SK-N-SH (cell line): ENCODE measurements around the gene LPAR1. TPM values are rescaled to one million over a fixed set of nuclear protein-coding genes. Genes with fewer than 3 reads are reported as not detected.
"Not testable (repeated sequence)": the region's sequence is repeated elsewhere in the genome, so short reads cannot be mapped to it uniquely, and the experiment has no call there.

Experiments used
- CTCF ChIA-PET: fragments of 300-600, 350-600 bp; formaldehyde crosslinking; extraction: SDS; loops from one replicate; lab custom pipeline; 2021; lab: Yijun Ruan, JAX
- POLR2A ChIA-PET: fragments of 350-600 bp; sonication (Branson Sonifier 250); formaldehyde crosslinking; extraction: SDS; loops from one replicate; lab custom pipeline; 2020; ENCODE audit warnings: antibody characterized with exemption, inconsistent platforms; lab: Yijun Ruan, JAX
- DNase-seq: peaks from one replicate; pipeline ENCODE4 v3.0.0; 2012
- H2AFZ ChIP-seq: fragments of 200-600 bp; sonication (generic); 2 replicates; pipeline ENCODE4 v1.8.1; 2016; ENCODE audit warnings: antibody characterized with exemption, mild to moderate bottlenecking, low read depth
- H3F3A ChIP-seq: fragments of 200-600 bp; sonication (generic); replicated peaks from 2 replicates; pipeline ENCODE3; 2016; ENCODE audit warnings: antibody characterized with exemption, mild to moderate bottlenecking; ENCODE audit not compliant: insufficient read depth
- H3K27ac ChIP-seq, 2 experiments: fragments of 200-500 bp in 1 of 2; fragments of 200-600 bp in 1 of 2; sonication (Bioruptor generic) in 1 of 2; sonication (generic), shearing (Covaris generic) in 1 of 2; 2 replicates each; pipeline versions ENCODE4 v1.5.1 to v1.6.1; 2014 to 2016; ENCODE audit warnings: low read depth in 2 of 2, inconsistent platforms in 1 of 2, low read length in 1 of 2, mild to moderate bottlenecking in 1 of 2, mixed read lengths in 1 of 2
- H3K27me3 ChIP-seq: fragments of 200-600 bp; sonication (generic), shearing (Covaris generic); 2 replicates; pipeline ENCODE4 v1.6.1; 2016; ENCODE audit warnings: mixed run types; ENCODE audit not compliant: insufficient read depth
- H3K36me3 ChIP-seq, 2 experiments: fragments of 200-500 bp in 1 of 2; fragments of 200-600 bp in 1 of 2; sonication (Bioruptor generic) in 1 of 2; sonication (generic) in 1 of 2; replicated peaks in 1 of 2; 2 replicates each; pipeline versions ENCODE3 to v1.5.1; 2014 to 2016; ENCODE audit warnings: low read length in 1 of 2, mild to moderate bottlenecking in 1 of 2; ENCODE audit not compliant: insufficient read depth in 2 of 2, control insufficient read depth in 1 of 2
- H3K4me1 ChIP-seq, 2 experiments: fragments of 200-500 bp in 1 of 2; fragments of 200-600 bp in 1 of 2; sonication (Bioruptor generic) in 1 of 2; sonication (generic), shearing (Covaris generic) in 1 of 2; 2 replicates each; pipeline versions ENCODE4 v1.5.1 to v1.6.1; 2014 to 2016; ENCODE audit warnings: low read depth in 1 of 2, low read length in 1 of 2, mixed run types in 1 of 2; ENCODE audit not compliant: insufficient read depth in 2 of 2, control insufficient read depth in 1 of 2
- H3K4me2 ChIP-seq: fragments of 200-600 bp; sonication (generic), shearing (Covaris generic); 2 replicates; pipeline ENCODE4 v1.6.1; 2017; ENCODE audit warnings: mixed run types
- H3K4me3 ChIP-seq, 2 experiments: fragments of 200-500 bp in 1 of 2; fragments of 200-600 bp in 1 of 2; sonication (Bioruptor generic) in 1 of 2; sonication (generic), shearing (Covaris generic) in 1 of 2; 2 replicates each; pipeline versions ENCODE4 v1.5.1 to v1.8.1; 2014 to 2016; ENCODE audit warnings: low read depth in 2 of 2, inconsistent platforms in 1 of 2, low read length in 1 of 2, mild to moderate bottlenecking in 1 of 2, mixed read lengths in 1 of 2, moderate library complexity in 1 of 2
- H3K79me2 ChIP-seq: fragments of 200-600 bp; sonication (generic); 2 replicates; pipeline ENCODE4 v1.8.1; 2017; ENCODE audit warnings: mild to moderate bottlenecking; ENCODE audit not compliant: insufficient read depth
- H3K9ac ChIP-seq: fragments of 200-600 bp; sonication (generic); 2 replicates; pipeline ENCODE4 v1.6.1; 2017; ENCODE audit warnings: mixed run types
- H3K9me2 ChIP-seq: fragments of 200-600 bp; sonication (generic); 2 replicates; pipeline ENCODE4 v1.6.1; 2017; ENCODE audit warnings: mixed run types
- H3K9me3 ChIP-seq: fragments of 200-600 bp; sonication (generic); 2 replicates; pipeline ENCODE4 v1.6.1; 2017; ENCODE audit warnings: mixed run types, mild to moderate bottlenecking, moderate library complexity
- H4K20me1 ChIP-seq: fragments of 200-600 bp; sonication (generic); 2 replicates; pipeline ENCODE4 v1.6.1; 2017; ENCODE audit warnings: mild to moderate bottlenecking, mixed run types; ENCODE audit not compliant: insufficient read depth
- ELF1 ChIP-seq: IDR thresholded peaks from 2 replicates; pipeline ENCODE4 v1.4.0; 2012
- IRF3 ChIP-seq: fragments of 150-350 bp; IDR thresholded peaks from 2 replicates; pipeline ENCODE4 v1.6.1; 2016; ENCODE audit warnings: mild to moderate bottlenecking, low read depth, low read length
- POLR2AphosphoS5 ChIP-seq: IDR thresholded peaks from 2 replicates; pipeline ENCODE4 v1.6.1; 2012; ENCODE audit warnings: low read depth, low read length
- TEAD4 ChIP-seq: IDR thresholded peaks from 2 replicates; pipeline ENCODE4 v1.4.0; 2012; ENCODE audit warnings: mild to moderate bottlenecking, borderline replicate concordance; ENCODE audit not compliant: insufficient read depth
- WGBS: methylation state at CpG from one replicate; pipeline ENCODE4 v1.1.6; 2017; ENCODE audit warnings: low lambda C conversion rate; 5-methylcytosine and 5-hydroxymethylcytosine counted together
- polyA plus RNA-seq, 3 experiments: library from polyadenylated mRNA; depleted of rRNA; stranded (reverse); fragments of >200 nt; gene quantifications; 2 replicates each; pipeline ENCODE4 v1.2.3, GENCODE V29; 2012
- TF ChIP-seq, protein P1 (sequence below): IDR thresholded peaks from 2 replicates; pipeline ENCODE4 v1.6.1; 2012; ENCODE audit warnings: mild to moderate bottlenecking, low read depth, low read length, moderate library complexity

Gene LPAR1
- polyA plus RNA-seq, 1 of the 3 experiments (the other 2 are of a cell fraction): 9.4 TPM

GRCh38 chr9:110830495-110830894 lies 207.8 kb downstream of the LPAR1 start:
- Histone ChIP-seq H4K20me1 (no peaks in the 10 kb centered on the region), H3K9me2 (no peaks in the 10 kb centered on the region), H3K27ac (no peak overlapping the region), H2AFZ (no peak overlapping the region), H3K4me2 (no peak overlapping the region), H3K27me3 (no peaks in the 10 kb centered on the region), H3K9me3 (no peaks in the 10 kb centered on the region), H3K79me2 (no peaks in the 10 kb centered on the region), H3K9ac (no peak overlapping the region), H3F3A (peaks cover under 1% of the 10 kb centered on the region), H3K36me3 (no peaks in the 10 kb centered on the region), H3K4me1 (peaks cover 0 to 13% of the 10 kb centered on the region in 2 experiments; a peak in 2 of 4 replicates), H3K4me3 (no peak overlapping the region)
- ChIA-PET CTCF (no interaction called here), POLR2A (no interaction called here)
- TF ChIP-seq, protein P1, sequence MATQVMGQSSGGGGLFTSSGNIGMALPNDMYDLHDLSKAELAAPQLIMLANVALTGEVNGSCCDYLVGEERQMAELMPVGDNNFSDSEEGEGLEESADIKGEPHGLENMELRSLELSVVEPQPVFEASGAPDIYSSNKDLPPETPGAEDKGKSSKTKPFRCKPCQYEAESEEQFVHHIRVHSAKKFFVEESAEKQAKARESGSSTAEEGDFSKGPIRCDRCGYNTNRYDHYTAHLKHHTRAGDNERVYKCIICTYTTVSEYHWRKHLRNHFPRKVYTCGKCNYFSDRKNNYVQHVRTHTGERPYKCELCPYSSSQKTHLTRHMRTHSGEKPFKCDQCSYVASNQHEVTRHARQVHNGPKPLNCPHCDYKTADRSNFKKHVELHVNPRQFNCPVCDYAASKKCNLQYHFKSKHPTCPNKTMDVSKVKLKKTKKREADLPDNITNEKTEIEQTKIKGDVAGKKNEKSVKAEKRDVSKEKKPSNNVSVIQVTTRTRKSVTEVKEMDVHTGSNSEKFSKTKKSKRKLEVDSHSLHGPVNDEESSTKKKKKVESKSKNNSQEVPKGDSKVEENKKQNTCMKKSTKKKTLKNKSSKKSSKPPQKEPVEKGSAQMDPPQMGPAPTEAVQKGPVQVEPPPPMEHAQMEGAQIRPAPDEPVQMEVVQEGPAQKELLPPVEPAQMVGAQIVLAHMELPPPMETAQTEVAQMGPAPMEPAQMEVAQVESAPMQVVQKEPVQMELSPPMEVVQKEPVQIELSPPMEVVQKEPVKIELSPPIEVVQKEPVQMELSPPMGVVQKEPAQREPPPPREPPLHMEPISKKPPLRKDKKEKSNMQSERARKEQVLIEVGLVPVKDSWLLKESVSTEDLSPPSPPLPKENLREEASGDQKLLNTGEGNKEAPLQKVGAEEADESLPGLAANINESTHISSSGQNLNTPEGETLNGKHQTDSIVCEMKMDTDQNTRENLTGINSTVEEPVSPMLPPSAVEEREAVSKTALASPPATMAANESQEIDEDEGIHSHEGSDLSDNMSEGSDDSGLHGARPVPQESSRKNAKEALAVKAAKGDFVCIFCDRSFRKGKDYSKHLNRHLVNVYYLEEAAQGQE: no peak
- TF ChIP-seq TEAD4: no peak
- DNase-seq: no peak
- WGBS: 95% methylated on average over 21 of the region's 21 CpGs

DNA sequence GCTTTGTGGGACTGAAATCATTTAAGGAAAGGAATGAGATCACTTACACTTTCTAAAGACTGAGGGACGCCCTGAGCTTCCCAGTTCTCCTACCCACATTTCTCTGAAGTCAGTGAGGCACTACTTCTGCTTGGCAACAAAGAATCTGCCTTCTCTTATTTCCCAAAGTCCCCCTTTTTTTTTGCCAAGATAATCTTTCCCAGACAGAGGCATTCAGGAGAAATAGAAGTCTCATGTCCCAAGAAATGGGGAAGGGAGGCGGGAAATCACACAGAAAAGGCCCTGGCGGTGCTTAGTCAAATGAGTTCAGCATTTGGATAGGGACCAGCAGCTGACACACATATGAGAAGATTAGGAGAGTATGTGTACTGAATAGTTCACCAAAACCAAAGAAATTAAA lies 210.0 kb downstream of the LPAR1 start:
- 89% methylated on average over 3 of the region's 3 CpGs for WGBS
- TF ChIP-seq, protein P1: peak; percentile 91
- TF ChIP-seq IRF3 (no peak), ELF1 (no peak), POLR2AphosphoS5 (no peak)

DNA sequence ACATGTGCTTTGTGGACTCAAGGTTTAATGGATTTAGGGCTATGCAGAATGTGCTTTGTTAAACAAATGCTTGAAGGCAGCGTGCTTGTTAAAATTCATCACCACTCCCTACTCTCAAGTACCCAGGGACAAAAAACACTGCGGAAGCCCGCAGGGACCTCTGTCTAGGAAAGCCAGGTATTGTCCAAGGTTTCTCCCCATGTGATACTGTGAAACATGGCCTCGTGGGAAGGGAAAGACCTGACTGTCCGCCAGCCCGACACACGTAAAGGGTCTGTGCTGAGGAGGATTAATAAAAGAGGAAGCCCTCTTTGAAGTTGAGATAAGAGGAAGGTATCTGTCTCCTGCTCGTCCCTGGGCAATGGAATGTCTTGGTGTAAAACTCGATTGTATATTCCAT lies 211.9 kb downstream of the LPAR1 start:
- H3K4me2 ChIP-seq, H2AFZ ChIP-seq, H3K4me1 ChIP-seq, H3K36me3 ChIP-seq, H3K4me3 ChIP-seq, H3K27ac ChIP-seq, H3K27me3 ChIP-seq, H3K9ac ChIP-seq, POLR2A ChIA-PET, H3F3A ChIP-seq, H3K79me2 ChIP-seq, H3K9me3 ChIP-seq, H4K20me1 ChIP-seq, DNase-seq, CTCF ChIA-PET, H3K9me2 ChIP-seq: not testable (repeated sequence)
- 82% methylated on average over 8 of the region's 9 CpGs for WGBS

More for the DNA sequence above, 210.0 kb downstream of the LPAR1 start:
- CTCF ChIA-PET: no interaction called here
- Histone ChIP-seq H3F3A (no peaks in the 10 kb centered on the region), H3K4me1 (peaks cover 0 to 6% of the 10 kb centered on the region in 2 experiments; a peak in 2 of 4 replicates), H3K9ac (no peak overlapping the region), H3K79me2 (no peaks in the 10 kb centered on the region), H3K4me3 (no peak overlapping the region), H2AFZ (no peak overlapping the region), H4K20me1 (no peaks in the 10 kb centered on the region), H3K9me3 (no peaks in the 10 kb centered on the region), H3K27ac (no peak overlapping the region), H3K36me3 (no peaks in the 10 kb centered on the region), H3K27me3 (no peaks in the 10 kb centered on the region), H3K4me2 (no peak overlapping the region), H3K9me2 (no peaks in the 10 kb centered on the region)
- POLR2A ChIA-PET: interaction anchor here (0.7 kb wide), 1 partner anchor 165 kb away, joined by 4 read pairs; no protein-coding TSS in a partner anchor
- no peak for DNase-seq
